K562 (cell line): ENCODE results near the gene SLC43A1. TPM values are rescaled to one million over a fixed set of nuclear protein-coding genes. Genes with fewer than 3 reads are reported as not detected.
A peak's percentile ranks its signal among the peaks of the same experiment; 100 is the strongest.

Source experiments
- DIDO1 ChIP-seq: fragments of 450-650 bp; IDR thresholded peaks from 2 replicates; pipeline ENCODE4 v1.6.1; 2016; ENCODE audit warnings: low read depth, missing biosample characterization, missing genetic modification characterization
- MTA3 ChIP-seq: fragments of 450-650 bp; formaldehyde crosslinking; IDR thresholded peaks from 2 replicates; pipeline ENCODE4 v1.6.1; 2017; ENCODE audit warnings: mild to moderate bottlenecking, borderline replicate concordance
- POU5F1 ChIP-seq: fragments of 150-350 bp; IDR thresholded peaks from 2 replicates; pipeline ENCODE4 v1.6.1; 2014; ENCODE audit warnings: borderline replicate concordance, low read length, low read depth, mild to moderate bottlenecking; ENCODE audit not compliant: partially characterized antibody
- RFX1 ChIP-seq: fragments of 450-650 bp; IDR thresholded peaks from 2 replicates; pipeline ENCODE4 v1.6.1; 2016; ENCODE audit warnings: mild to moderate bottlenecking, moderate library complexity
- TEAD4 ChIP-seq, 2 experiments: sonication (generic) in 1 of 2; formaldehyde crosslinking in 1 of 2; IDR thresholded peaks; 2 replicates each; pipeline versions ENCODE4 v1.6.1 to v1.8.0; 2012 to 2022; ENCODE audit warnings: borderline replicate concordance in 1 of 2, inconsistent platforms in 1 of 2, low read length in 1 of 2, mild to moderate bottlenecking in 1 of 2, missing genetic modification reagents in 1 of 2
- USF2 ChIP-seq: sonication (generic); formaldehyde crosslinking; IDR thresholded peaks from 2 replicates; pipeline ENCODE4 v1.5.0; 2020; ENCODE audit warnings: missing genetic modification reagents
- ZNF431 ChIP-seq: sonication (generic); formaldehyde crosslinking; IDR thresholded peaks from 2 replicates; pipeline ENCODE4 v1.8.0; 2022; ENCODE audit warnings: mild to moderate bottlenecking, missing genetic modification reagents
- polyA plus RNA-seq, 8 experiments: library from polyadenylated mRNA; depleted of rRNA in 4 of 8; stranded (reverse) in 5 of 8; unstranded in 3 of 8; fragments of >200 nt; fragmentation: Nextera tagmentation in 2 of 8; fragmentation: Illumina TruSeq in 1 of 8; extraction: Ambion mirVana in 2 of 8; extraction: Trizol in 1 of 8; gene quantifications; 2 replicates each; pipeline versions ENCODE4 v1.2.1 to v1.2.3, GENCODE V29; 2011 to 2014; ENCODE audit warnings: inconsistent platforms in 1 of 8, missing spikeins in 1 of 8
- total RNA-seq, 7 experiments: library from RNA; depleted of rRNA in 6 of 7; stranded (reverse); fragments of >200 nt in 6 of 7; fragmentation: Illumina TruSeq in 2 of 7; extraction: Trizol in 2 of 7; gene quantifications; 2 replicates each; pipeline versions ENCODE4 v1.2.1 to v1.2.3, GENCODE V29; 2011 to 2021; ENCODE audit warnings: low replicate concordance in 1 of 7
- TF ChIP-seq, protein P1 (sequence below), 2 experiments: fragments of 450-650 bp in 1 of 2; sonication (generic) in 1 of 2; formaldehyde crosslinking; conservative IDR thresholded peaks; 2 replicates each; pipeline versions ENCODE4 v1.4.0 to v1.8.1; 2020 to 2022; ENCODE audit warnings: mild to moderate bottlenecking in 1 of 2, missing genetic modification reagents in 1 of 2

SLC43A1 gene
- total and polyA plus RNA-seq, 9 of the 15 experiments (the other 6 are each of a cell fraction or from before 2014, with no cell fraction given): 2.6 to 41.8 (median 24.6) TPM

DNA sequence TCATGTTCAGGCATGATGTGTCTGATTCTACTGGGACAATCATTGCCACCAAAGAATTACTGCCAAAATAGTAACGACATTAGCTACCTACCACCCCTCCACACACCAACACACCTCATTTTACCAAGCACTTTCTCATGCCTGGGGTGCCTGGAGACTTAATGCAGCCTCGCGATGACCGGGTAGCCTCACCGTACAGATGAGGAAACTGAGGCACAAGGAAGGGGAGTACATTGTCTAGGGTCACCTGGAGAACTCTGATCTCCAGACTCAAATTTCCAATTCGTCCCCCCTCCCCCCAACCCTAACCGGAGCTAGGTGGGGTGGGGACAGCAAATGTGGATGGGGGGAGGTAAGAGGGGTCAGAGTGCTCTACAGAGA lies 57.9 kb downstream of the SLC43A1 start (continued):
- TF ChIP-seq, protein P1, sequence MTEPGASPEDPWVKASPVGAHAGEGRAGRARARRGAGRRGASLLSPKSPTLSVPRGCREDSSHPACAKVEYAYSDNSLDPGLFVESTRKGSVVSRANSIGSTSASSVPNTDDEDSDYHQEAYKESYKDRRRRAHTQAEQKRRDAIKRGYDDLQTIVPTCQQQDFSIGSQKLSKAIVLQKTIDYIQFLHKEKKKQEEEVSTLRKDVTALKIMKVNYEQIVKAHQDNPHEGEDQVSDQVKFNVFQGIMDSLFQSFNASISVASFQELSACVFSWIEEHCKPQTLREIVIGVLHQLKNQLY (CRISPR knock-in tag; conservative IDR thresholded peaks at IDR 0.05): no peak
- TF ChIP-seq RFX1 (no peak), POU5F1 (no peak), TEAD4 (IDR thresholded peaks at IDR 0.05; ENCODE audit: low read length) (0 out of 2 replicates have a peak, but pooled peaks have one; percentile 10), TEAD4 (CRISPR knock-in tag; IDR thresholded peaks at IDR 0.05; ENCODE audit: borderline replicate concordance) (no peak), DIDO1 (tag) (no peak), ZNF431 (no peak), MTA3 (no peak; the same call in 1 of the 2 replicates), USF2 (CRISPR knock-in tag) (no peak)
